Measurements from ENCODE around the gene C1QTNF4. TPM values are rescaled to one million over a fixed set of nuclear protein-coding genes. Genes with fewer than 3 reads are reported as not detected.

The C1QTNF4 gene
- total and polyA plus RNA-seq, 2 of the 13 experiments (the other 11 are each of a cell fraction or from before 2014, with no cell fraction given) = not detected

DNA sequence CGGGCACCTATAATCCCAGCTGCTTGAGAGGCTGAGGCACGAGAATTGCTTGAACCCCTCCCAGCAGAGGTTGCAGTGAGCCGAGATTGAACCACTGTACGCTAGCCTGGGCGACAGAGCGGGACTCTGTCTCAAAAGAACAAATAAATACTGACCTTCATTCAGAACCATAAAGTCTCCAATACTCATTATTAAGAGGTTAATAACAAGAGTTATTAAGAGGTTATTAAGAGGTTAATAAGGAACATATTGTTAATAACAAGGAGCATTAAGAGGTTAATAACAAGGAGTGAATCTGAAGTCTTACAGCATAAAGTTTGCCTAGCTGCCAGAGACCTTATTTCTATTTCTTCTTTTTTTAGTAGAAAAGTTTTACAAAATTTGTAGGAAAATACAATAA, 48.9 kb downstream of the C1QTNF4 start:
- H3K27me3 ChIP-seq (ENCODE audit: control insufficient read depth in 1 of 2, insufficient read depth in 2 of 2, low read length in 2 of 2) = no peaks in the 10 kb centered on the region
- BruUV-seq (replicated peaks) = no TSS peak
- no peak overlapping the region for H3K27ac ChIP-seq (ENCODE audit: extremely low read length, insufficient read depth, low read length)
- POLR2A ChIA-PET = no interaction called here
- DNase-seq (ENCODE audit: low spot score) = no peak
- H3K9ac ChIP-seq (ENCODE audit: insufficient read depth, low read depth, low read length) = no peak overlapping the region
- peaks cover 65% of the 10 kb centered on the region for H4K20me1 ChIP-seq (ENCODE audit: insufficient read depth, low read length)
- no peaks in the 10 kb centered on the region for H3K9me3 ChIP-seq (ENCODE audit: low read length)
- FAIRE-seq = no peak
- intact Hi-C loops (cut with micrococcal nuclease; ENCODE audit: unreplicated experiment) (no loop called here), in situ Hi-C loops (cut with HindIII; ENCODE audit: extremely low pct_ligation_motif_present, low pct_unique_long_range_greater_than_20kb) (no loop called here)
- no peak for ATAC-seq
- peaks cover 3 to 6% of the 10 kb centered on the region in 2 experiments; a peak in 3 of 5 replicates for H3K36me3 ChIP-seq (replicated peaks in 1 of 2; ENCODE audit: control insufficient read depth in 1 of 2, insufficient read depth in 2 of 2, low read length in 2 of 2)
- no peak overlapping the region for H3K4me2 ChIP-seq (ENCODE audit: low read depth, low read length)
- 97% methylated on average over 6 of the region's 6 CpGs for WGBS (ENCODE audit: low lambda C conversion rate)
- H3K79me2 ChIP-seq (ENCODE audit: insufficient read depth, low read length) = peaks cover 89% of the 10 kb centered on the region
- no peak overlapping the region for H3K4me3 ChIP-seq (replicated peaks in 1 of 3; ENCODE audit: insufficient read depth in 1 of 3, low read depth in 2 of 3, low read length in 3 of 3)
- H2AFZ ChIP-seq (ENCODE audit: low read length) = no peak overlapping the region
- CTCF ChIA-PET (ENCODE audit: low intra/inter-chr PET ratio, low total read pairs) = no interaction called here
- H3K4me1 ChIP-seq (ENCODE audit: insufficient read depth, low read length) = peaks cover 29% of the 10 kb centered on the region
- TF ChIP-seq, protein P1, sequence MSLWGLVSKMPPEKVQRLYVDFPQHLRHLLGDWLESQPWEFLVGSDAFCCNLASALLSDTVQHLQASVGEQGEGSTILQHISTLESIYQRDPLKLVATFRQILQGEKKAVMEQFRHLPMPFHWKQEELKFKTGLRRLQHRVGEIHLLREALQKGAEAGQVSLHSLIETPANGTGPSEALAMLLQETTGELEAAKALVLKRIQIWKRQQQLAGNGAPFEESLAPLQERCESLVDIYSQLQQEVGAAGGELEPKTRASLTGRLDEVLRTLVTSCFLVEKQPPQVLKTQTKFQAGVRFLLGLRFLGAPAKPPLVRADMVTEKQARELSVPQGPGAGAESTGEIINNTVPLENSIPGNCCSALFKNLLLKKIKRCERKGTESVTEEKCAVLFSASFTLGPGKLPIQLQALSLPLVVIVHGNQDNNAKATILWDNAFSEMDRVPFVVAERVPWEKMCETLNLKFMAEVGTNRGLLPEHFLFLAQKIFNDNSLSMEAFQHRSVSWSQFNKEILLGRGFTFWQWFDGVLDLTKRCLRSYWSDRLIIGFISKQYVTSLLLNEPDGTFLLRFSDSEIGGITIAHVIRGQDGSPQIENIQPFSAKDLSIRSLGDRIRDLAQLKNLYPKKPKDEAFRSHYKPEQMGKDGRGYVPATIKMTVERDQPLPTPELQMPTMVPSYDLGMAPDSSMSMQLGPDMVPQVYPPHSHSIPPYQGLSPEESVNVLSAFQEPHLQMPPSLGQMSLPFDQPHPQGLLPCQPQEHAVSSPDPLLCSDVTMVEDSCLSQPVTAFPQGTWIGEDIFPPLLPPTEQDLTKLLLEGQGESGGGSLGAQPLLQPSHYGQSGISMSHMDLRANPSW (CRISPR knock-in tag; IDR thresholded peaks at IDR 0.05; ENCODE audit: borderline replicate concordance) = no peak

DNA sequence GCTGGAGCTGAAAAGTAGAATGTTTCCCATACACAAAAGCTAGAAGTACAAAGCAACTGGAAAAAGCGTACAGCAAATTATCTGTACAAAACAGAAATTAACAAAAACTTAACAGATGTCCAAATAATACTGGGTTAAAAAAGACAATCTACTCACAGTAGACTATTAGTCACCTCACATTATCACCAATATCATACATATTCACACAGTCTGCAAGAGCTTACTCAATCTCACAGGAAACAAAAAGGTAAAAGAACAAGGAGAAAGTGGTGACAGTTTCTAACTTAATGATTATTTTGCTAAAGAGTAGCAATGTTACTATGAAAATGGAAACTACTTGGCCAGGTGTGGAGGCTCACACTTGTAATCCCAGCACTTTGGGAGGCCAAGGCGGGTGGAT, 53.1 kb downstream of the C1QTNF4 start:
- CTCF ChIA-PET (ENCODE audit: low intra/inter-chr PET ratio, low total read pairs) = no interaction called here
- FAIRE-seq (no peak), ATAC-seq (no peak), DNase-seq (ENCODE audit: low spot score) (no peak)
- POLR2A ChIA-PET = no interaction called here
- Histone ChIP-seq H3K27me3 (ENCODE audit: control insufficient read depth in 1 of 2, insufficient read depth in 2 of 2, low read length in 2 of 2) (no peaks in the 10 kb centered on the region), H3K4me3 (replicated peaks in 1 of 3; ENCODE audit: insufficient read depth in 1 of 3, low read depth in 2 of 3, low read length in 3 of 3) (no peak overlapping the region), H3K4me2 (ENCODE audit: low read depth, low read length) (no peak overlapping the region), H3K9me3 (ENCODE audit: low read length) (no peaks in the 10 kb centered on the region), H3K9ac (ENCODE audit: insufficient read depth, low read depth, low read length) (no peak overlapping the region), H2AFZ (ENCODE audit: low read length) (no peak overlapping the region), H3K36me3 (replicated peaks in 1 of 2; ENCODE audit: control insufficient read depth in 1 of 2, insufficient read depth in 2 of 2, low read length in 2 of 2) (peaks cover 2 to 4% of the 10 kb centered on the region in 2 experiments; a peak in 3 of 5 replicates), H4K20me1 (ENCODE audit: insufficient read depth, low read length) (peaks cover 67% of the 10 kb centered on the region), H3K27ac (ENCODE audit: extremely low read length, insufficient read depth, low read length) (no peak overlapping the region), H3K4me1 (ENCODE audit: insufficient read depth, low read length) (peaks cover 5% of the 10 kb centered on the region; the same call in 1 of the 2 replicates), H3K79me2 (ENCODE audit: insufficient read depth, low read length) (peaks cover 90% of the 10 kb centered on the region)
- WGBS (ENCODE audit: low lambda C conversion rate) = 100% methylated on average over 2 of the region's 2 CpGs
- BruUV-seq (replicated peaks) = no TSS peak
- intact Hi-C loops (cut with micrococcal nuclease; ENCODE audit: unreplicated experiment) = no loop called here
- no peak for TF ChIP-seq PHF20 (CRISPR knock-in tag; IDR thresholded peaks at IDR 0.05)
- no peak for TF ChIP-seq KLF12 (CRISPR knock-in tag; IDR thresholded peaks at IDR 0.05; ENCODE audit: borderline replicate concordance)
- in situ Hi-C loops (cut with HindIII; ENCODE audit: extremely low pct_ligation_motif_present, low pct_unique_long_range_greater_than_20kb) = no loop called here
